Fibroblast of mammary gland (primary cell): ENCODE data around the gene MGA.

Experiments
- DNase-seq: peaks from one replicate; pipeline ENCODE4 v3.0.0-alpha.2; 2010; ENCODE audit warnings: low read depth
- H3K4me3 ChIP-seq: 2 replicates; pipeline ENCODE4 v1.5.1; 2011; ENCODE audit warnings: low read depth, mild to moderate bottlenecking, low read length, moderate library complexity; ENCODE audit not compliant: control insufficient read depth
- TF ChIP-seq, protein P1 (sequence below): conservative IDR thresholded peaks from 2 replicates; pipeline ENCODE4 v1.5.1; 2011; ENCODE audit warnings: low read depth, low read length, inconsistent platforms; ENCODE audit not compliant: control insufficient read depth, insufficient read depth

Gene MGA

DNA sequence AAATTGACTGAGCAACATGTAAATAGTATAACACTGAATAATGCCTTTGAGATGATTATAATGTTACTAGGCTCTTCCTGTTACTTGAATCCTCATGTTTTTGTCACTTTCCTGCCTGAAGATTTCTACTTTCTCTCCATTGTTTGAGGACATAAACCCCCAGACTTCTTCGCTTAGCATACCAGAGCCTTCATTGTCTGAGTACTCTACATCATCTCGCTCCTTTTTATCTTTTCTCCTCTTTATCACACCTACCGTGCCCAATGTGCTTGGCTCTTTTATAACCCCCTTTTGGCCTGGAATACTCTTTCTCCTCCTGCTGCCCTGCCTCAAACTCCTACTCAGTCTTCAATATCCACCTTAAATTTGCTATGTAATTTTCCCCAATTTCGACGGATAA, 30.3 kb upstream of the MGA start:
- no peak for DNase-seq
- H3K4me3 ChIP-seq = no peak overlapping the region
- TF ChIP-seq, protein P1, sequence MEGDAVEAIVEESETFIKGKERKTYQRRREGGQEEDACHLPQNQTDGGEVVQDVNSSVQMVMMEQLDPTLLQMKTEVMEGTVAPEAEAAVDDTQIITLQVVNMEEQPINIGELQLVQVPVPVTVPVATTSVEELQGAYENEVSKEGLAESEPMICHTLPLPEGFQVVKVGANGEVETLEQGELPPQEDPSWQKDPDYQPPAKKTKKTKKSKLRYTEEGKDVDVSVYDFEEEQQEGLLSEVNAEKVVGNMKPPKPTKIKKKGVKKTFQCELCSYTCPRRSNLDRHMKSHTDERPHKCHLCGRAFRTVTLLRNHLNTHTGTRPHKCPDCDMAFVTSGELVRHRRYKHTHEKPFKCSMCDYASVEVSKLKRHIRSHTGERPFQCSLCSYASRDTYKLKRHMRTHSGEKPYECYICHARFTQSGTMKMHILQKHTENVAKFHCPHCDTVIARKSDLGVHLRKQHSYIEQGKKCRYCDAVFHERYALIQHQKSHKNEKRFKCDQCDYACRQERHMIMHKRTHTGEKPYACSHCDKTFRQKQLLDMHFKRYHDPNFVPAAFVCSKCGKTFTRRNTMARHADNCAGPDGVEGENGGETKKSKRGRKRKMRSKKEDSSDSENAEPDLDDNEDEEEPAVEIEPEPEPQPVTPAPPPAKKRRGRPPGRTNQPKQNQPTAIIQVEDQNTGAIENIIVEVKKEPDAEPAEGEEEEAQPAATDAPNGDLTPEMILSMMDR = no peak

DNA sequence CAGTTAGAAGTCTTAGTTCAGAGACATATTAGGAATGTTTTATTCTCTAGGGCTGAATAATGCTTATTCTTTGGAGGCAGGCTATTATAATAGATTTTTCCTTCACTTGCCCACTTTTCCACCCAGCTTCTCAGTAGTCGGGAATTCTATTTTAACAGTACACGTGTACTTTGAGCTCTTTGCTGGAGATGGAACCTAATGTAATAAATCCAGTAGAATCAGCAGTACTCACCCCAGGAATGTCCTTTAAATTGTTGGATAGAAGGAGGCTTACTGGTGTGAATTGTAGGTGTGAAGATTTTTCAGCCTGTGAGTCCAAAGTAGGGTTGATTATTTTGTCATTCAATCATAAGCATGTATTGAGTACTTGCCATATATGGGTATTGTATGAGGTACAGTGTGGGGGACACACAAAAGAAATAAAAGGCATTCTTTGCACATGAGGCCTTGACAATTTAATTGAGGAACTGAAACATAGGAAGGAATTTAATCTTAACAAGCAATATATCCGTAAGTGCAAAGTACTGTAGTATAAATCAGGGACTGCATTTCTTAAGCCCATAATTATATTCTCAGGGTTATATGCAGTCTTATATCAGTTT, 29.5 kb upstream of the MGA start:
- TF ChIP-seq, protein P1 = no peak
- no peak overlapping the region for H3K4me3 ChIP-seq
- no peak for DNase-seq

DNA sequence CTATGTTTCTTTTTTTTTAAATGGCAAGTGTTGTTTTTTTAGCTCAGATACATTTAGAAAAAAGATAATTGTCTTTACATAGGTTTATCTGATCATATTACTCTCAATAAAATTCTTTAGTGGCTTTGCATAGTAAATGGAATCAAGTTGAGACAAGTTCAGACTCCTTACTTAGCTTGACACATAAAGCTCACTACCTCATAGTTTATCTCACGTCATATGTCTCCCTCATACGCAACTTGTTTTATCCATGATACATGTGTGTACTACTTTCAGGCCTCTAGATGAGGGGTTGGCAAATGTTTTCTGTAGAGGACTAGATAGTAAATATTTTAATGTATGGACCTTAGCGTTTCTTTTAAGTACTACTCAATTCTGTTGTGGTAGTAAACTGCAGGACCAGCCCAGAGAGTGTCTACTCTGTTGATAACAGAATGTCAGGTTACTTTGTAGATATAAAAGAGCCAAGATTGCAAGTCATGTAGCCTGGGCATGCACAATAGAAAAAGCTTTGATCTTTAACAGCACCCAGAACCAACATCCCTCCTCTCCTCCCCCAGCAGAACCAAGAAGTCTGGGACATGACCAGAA, 28.2 kb upstream of the MGA start:
- DNase-seq = no peak
- TF ChIP-seq, protein P1 = no peak
- no peak overlapping the region for H3K4me3 ChIP-seq

DNA sequence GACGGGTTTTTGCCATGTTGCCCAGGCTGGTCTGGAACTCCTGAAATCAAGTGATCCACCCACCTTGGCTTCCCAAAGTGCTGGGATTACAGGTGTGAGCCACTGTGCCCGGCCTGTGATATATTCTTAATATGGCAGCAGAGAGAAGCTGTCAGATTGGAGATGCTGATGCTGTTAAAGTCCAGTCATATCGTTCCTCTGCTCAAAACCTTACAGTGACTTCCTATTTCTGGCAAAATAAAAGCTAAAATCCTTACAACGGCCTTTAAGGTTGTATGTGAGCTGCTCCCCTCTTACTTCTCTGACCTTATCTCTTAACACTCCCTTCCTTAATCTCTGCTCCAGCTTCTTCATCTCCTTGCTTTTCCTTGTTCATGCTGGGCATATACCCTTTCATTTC, 26.6 kb upstream of the MGA start:
- H3K4me3 ChIP-seq = no peak overlapping the region
- no peak for DNase-seq
- TF ChIP-seq, protein P1 = no peak

DNA sequence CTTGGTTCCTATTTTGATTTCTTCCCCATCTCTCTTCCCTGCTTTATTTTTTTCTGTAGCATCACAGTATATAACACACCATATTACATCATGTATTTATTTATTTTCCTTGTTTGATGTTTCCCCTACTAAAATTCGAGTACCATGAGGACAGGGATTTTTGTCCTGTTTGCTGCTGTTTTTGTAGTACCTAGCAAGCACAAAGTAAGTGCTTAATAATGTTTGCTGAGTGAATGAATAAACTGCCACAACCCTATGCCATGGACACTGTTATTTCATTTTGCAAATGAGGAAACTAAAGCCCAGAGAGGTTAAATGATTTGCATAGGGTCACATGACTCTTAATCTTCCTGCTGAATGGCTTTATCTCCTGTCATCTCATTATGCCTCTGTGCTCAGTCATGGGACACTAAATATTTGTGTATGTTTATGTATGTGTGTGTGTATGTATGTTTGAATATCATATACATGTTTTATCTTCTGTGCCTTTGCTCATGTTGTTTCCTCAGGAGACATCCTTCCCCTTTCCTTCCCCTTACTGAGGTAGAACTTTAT, 26.1 kb upstream of the MGA start:
- TF ChIP-seq, protein P1 = no peak
- H3K4me3 ChIP-seq = no peak overlapping the region
- no peak for DNase-seq

DNA sequence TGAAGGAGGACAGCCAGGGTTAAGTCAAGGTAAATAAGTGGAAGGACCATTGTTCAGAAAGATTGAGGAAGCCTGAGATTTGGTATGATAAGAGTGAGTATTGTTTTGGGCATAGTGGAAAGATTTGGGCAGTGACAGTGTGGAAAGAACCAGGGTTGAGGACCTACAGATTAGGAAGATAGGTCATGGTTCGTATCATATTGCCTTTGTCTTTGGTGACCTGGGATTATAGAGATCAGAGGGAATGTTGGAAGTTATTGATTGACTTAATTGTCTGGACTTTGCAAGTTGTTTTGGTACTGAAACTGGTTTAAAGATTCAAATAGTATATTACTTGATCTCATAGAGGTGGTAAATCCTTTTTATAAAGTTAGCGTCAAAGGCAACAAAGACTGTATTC, 23.1 kb upstream of the MGA start:
- no peak for DNase-seq
- H3K4me3 ChIP-seq = no peak overlapping the region
- TF ChIP-seq, protein P1 = no peak
